NCI-H748 (cell line): ENCODE data around the gene VPS37C.

ENCODE experiments used
- DNase-seq: peaks from one replicate; lab custom pipeline; 2025; ENCODE audit not compliant: unreplicated experiment; lab: John Stamatoyannopoulos, UW

The VPS37C gene

DNA sequence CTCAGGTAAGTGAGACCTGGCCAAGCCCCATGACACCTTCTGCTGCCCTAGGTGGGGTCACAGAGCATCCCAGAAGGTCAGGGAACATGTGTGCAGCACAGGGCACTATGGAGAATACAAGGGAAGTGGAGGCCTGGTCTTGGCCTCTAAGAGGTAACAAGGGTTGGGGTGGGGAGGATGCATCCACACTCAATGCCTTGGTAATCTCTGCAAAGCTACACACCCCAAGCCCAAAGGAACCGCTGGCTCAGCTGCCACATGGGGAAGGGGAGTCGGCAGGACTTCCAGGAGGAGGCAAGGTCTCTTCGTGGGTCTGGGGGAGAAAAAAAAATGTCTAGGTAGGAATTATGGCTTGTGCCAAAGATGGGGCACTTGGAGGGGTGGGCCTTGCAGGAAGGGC, 41.7 kb downstream of the VPS37C start:
- no peak for DNase-seq

DNA sequence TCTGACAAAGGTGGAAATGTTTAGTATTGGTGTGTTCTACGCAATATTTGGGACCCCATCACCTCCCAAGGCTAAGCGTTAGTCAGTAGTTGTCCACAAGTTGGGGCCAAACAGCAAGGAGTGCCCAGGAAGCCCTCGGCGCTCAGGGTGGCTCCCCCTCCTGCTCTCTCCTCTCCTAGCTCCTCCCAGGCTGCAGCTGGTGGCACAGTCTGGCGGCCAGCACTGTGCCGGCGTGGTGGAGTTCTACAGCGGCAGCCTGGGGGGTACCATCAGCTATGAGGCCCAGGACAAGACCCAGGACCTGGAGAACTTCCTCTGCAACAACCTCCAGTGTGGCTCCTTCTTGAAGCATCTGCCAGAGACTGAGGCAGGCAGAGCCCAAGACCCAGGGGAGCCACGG, 42.2 kb downstream of the VPS37C start:
- no peak for DNase-seq

DNA sequence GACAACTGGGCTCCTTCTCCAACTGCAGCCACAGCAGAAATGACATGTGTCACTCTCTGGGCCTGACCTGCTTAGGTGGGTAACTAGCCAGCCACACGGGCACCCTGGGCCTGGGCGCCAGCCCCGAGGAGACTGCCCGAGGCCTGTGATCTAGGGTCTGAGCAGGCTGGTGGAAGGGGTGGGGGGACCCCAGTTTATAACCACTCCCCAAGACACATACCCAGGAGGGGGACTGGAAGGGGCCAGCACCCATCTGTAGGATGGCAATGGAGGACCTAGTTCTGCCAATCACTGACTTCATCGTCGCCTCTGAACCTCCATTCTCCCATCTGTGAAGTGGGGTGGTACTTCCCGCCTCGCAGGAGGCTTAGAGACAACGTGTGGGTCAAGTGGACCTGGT, 42.8 kb downstream of the VPS37C start:
- no peak for DNase-seq

DNA sequence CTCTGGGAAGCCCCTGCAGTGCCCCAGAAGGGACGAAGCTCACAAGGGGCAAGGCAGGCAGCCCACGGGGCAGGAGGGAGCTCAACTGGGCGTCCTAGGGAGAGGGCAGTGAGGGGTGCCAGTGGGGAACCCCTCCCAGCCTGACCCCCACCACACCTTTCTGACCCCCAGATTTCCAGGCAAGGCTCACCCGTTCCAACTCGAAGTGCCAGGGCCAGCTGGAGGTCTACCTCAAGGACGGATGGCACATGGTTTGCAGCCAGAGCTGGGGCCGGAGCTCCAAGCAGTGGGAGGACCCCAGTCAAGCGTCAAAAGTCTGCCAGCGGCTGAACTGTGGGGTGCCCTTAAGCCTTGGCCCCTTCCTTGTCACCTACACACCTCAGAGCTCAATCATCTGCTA, 43.2 kb downstream of the VPS37C start:
- no peak for DNase-seq

DNA sequence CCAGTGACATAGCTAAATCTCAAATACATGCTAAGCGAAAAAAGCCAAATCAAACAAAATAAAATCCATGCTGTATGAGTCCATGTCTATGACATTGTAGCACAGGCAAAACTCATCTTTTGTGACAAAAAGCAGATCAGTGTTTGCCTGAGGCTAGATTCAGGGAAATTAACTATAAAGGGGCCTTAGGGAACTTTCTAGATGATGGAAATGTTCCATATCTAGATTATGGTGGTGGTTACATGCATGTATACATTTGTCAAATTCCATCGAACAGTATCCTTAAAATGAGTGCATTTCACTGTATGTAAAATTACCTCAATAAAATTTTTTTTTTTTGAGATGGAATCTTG, 44.1 kb downstream of the VPS37C start:
- no peak for DNase-seq

DNA sequence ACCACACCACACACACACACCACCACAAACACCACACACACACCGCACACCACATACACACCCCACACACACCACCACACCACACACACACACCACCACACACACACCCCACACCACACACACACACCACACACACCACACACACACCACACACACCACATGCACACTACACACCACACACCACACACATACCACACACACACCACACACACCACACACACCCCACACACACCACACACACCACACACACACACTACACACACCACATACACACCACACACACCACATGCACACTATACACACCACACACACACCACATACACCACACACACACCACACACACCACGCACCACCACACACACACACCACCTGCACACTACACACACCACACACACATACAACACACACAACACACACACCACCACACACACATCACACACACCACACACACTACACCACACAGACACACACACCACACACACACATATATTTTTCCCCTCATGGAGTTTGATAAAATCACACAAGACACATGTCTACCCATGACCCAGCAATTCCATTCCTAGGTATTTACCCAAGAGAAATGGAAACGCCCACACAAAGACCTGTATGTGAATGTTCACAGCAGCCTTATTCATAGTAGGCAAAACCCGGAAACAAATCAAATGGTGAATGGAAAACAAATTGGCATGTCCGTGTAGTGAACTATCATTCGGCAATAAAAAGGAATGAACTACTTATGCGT, 44.6 kb downstream of the VPS37C start:
- no peak for DNase-seq

DNA sequence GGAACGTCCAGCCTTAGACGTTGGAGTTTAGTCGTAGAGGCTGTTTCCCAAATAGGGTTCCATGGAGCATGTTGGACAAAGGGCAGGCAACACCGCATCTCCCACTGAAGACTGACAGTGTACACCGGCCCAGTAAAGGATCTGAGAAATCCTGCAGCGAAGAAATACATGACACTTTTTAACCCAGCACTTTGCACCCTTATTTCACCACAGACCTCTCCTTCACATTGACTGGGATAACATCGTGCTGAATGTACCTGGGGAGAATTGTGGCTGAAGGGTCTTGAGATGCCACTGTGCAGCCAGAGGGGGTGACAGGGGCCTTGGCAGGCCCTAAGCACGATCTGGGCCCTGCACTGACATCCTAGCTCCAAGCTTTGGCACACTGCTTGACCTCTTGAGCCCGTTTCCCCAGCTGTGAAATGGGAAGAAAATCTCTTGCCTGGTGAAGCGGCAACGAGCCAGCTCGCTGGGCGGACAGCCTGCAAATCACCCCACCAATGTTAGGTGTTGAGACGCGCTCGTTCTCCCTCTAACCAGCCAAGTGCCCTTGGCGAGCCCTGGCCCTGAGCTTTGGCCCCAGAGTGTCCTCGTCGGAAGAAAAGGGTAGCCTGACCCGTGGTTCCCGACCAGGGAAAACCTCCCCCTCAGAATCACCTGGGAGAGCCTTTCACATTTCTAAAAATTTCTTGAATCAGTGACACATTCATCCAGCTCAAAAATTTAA, 45.6 kb downstream of the VPS37C start:
- DNase-seq: no peak

DNA sequence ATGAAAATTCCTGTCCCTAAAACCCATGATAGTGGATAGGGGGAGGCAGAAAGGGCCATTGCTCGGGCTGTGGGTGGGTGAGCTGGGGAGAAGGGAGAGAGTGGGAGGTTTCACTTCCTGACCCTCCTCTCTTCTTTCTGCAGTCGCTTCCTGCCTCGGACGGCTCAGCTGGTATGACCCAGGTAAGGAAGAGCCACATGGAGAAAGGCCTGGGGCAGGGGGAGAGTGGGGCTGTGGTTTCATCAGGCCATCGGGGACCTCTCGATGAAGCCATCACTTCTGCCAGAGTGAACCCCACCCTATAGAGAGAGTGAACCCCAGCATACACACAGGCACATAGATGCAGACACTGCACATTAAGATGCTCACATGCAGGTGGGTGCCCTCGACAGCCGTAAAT, 46.3 kb downstream of the VPS37C start:
- DNase-seq: no peak

DNA sequence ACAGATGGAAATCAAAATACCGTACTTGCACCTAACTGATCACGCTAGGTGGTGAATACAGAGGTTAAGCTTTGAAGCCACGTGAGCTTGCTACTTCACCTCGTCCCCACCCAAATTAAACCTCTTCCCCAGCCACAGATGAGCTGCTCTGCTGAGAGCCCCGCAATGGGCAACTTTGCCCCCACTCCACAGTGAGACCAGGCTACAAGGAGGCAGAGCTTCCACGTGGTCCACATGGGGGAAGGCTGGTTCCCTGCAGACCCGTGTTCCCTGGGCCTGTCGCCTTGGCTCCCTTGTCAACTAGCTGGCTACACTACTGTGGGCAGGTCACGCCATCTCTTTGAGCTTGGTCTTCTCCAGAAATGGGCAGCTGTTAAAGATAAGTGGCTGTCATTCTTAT, 48.0 kb downstream of the VPS37C start:
- no peak for DNase-seq

DNA sequence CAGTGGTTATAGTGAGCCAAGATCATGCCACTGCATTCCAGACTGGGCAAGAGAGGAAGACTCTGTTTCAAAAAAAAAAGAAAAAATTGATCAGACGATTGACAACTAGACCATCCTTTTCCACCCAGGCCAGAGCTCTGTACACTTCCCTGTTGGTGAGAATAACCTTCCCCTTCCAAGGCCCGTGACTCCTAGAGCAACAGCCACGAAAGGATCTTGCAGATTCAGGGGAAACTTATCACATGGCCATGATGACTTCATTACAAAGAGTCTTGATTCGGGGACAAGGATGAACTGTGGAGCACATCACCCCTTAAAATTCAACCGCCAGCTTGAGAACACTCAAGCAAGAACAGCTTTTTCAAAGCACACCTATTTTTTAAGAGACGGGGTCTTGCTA, 48.7 kb downstream of the VPS37C start:
- DNase-seq: no peak

DNA sequence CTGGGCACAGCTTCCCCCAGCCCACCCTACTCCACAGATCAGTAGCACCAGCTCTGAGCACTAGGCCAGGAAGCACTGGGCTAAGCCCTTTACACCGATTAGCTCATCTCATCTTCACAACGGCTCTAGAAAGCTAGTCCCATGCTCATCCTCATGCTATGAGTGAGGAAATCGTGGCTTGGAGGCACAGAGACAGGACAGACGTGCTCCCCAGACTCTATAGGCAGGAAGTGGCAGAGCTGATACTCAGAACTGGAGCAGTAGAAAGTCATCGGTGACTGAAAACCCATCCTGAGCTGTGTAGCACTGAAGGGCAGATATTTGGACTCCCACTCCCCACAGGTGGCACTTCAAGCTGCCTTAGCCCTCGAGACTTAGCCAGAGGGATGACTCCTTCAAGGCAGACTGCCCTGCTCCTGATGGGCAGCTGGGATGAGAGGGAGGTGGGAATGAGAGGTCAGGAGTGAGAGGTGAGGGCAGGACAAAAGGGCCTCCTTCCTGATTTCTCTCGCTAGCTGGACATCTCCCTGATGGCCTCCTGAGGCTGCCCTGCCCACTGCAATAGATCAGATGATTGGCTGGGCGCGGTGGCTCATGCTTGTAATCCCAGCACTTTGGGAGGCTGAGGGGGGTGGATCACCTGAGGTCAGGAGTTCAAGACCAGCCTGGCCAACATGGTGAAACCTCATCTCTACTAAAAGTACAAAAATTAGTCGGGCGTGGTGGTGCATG, 49.3 kb downstream of the VPS37C start:
- no peak for DNase-seq

DNA sequence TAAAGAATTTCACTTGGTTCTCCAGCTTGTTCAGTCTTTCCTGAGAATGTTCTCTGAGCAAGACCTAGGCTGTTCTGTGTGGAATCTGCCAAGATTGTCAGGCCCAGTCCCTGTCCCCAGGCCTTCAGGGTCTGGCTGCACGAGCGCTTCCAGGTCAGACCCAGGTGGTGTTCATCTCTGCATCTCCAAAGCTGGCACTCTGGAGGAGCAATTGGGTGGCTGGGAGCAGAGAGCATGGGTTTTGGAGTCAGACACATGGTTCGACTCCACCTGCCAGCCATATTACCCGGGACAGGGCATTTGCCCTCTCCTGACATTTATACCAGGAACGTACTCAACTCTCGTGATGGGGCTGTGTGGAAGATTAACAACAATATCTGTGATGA, 50.2 kb downstream of the VPS37C start:
- DNase-seq: no peak

DNA sequence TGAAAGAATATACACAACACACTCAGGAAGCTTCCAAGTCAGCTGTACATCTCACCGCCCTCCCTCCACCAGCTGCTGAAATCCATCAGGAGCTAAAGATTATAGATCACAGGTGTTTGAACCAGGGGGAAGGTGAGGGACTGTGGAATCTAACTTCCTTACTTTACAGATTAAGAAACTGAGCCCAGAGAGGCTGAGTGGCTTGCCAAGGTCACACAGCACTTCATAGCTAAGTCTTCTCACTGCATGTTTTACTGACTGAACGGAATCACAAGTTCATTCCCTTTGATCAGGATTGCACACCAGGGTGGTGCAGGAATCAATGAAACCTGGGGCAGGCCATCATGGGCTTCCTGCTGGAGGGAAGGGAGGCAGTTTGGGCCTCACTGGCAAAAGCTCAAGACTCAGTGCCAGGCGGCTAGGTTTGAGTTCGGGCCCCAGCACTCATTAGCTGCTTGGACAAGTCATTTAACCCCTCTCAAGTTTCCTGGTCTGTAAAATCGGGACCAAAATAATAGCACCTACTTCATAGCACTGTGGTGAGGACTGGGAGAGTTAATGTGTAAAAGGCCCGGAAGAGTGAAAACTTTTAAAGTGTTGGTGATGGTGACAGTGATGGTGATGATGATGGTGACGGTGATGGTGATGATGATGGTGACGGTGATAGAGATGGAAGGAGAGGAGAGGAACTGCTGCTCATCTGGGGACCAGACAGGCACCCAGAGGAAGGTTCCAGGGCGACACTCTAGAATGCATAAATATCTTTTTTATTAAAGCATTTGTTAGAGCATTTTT, 50.8 kb downstream of the VPS37C start:
- no peak for DNase-seq

DNA sequence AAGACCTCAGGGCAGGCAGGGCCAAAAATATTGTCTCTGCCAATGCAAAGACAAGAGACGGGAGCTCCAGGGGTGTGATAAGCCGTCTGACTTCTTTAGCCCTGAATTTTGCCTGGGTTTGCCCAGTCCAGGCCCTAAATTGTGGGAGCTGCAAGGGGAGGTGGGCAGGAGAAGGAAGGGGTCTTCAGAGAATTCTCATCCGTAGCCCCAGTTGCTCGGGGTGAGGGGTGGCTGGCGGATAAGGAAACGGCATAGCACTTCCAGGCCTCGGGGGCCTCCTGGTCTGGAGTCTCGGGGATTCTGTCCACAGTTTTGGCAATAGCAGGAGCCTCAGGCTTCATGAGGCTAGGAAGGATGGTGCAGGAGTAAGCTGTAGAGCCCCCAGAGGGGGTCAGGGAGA, 51.6 kb downstream of the VPS37C start:
- no peak for DNase-seq

DNA sequence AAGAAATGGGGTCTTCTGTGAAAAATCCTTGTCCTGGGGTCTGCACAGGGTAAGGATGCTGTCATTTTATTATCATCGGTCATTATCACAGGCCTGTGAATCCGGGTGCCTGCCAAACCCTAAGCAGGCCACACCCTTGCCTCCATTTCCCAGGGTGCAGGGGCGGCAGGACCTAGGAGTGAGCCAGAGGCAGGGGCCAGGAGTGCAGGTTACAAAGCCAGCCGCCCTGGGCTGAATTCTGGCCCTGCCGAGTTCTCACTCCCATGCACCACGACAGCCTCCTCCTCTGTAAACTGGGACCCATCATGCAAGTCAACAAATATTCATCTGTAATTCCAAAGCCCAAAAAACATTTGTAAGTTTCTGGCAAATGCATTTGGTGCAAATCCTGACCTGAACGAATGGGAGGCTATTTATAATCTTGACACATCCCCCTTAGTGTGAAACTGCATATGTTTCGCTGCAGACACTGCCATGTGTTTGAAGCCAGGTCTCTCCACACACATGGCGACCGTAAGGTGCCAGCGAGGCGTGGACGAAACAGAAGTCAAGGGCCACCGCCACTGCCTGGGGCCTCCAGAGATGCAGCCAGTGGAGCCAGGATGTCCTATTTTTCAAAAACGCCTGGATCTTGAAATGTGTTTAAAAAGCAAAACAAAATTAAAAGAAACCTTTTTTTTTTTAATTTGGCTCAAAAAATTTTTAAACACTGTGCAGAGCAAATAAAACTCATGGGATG, 52.2 kb downstream of the VPS37C start:
- no peak for DNase-seq

DNA sequence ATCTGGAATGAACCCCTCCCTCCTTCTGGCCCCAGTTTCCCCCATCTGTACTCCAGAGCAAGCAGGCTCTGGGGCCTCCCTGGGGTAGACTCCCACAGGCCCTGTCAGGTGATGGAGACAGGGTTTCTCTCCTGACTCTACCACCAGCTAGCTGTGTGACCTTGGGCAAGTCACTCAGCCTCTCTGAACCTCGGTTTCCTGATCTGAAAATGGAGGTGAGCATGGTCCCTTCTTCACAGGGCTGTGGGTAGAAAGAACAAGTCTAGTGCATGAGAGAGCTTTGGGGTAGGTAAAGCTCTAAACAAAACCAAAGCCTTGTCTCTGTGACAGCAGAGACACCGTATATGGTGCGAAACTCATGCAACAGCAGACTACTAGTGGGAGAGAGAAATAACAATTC, 53.3 kb downstream of the VPS37C start:
- DNase-seq: no peak

DNA sequence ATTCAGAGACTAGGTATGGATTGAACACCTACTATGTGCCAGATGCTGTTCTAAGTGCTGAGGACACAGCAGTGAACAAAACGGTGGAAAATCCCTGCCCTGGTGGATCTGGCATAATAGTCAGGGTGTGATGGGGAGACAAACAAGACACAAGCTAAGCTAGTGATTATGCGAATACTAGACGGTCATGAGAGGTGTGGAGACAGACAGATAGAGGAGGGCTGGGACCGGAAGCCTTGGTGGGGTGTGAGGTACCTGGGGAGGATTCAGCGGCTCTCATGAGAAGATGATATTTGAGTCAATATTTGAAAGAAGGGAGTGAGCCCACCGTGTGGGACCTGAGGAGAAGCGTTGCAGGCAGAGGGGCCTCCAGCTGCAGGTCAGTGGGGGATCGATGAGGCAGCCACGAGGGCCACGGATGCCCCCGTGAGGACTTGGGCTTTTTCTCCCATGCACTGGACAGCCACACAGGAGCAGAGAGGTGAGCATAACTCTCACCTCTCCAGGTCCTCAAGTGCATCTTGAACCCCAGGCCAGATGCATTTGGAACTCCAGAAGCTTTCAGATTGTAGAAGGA, 54.2 kb downstream of the VPS37C start:
- DNase-seq: no peak

DNA sequence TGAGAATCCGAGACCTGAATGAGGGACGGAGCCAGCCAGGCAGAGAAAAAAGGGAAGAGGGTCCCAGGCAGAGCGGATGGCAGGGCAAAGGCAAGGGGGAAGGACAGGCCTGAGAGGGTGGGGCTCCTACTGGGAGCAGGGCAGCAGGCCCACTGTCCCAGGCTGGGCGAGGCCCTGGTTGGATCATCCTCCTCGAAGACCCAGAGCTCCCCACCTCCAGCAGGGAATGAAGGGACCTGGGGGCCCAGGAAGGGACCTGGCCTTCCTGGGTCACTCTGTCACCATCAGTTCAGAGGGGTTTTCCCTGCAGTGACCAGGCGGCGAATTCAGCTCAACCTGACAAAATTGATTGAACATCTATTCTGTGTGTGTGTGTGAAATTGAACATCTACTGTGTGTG, 54.9 kb downstream of the VPS37C start:
- DNase-seq: no peak

DNA sequence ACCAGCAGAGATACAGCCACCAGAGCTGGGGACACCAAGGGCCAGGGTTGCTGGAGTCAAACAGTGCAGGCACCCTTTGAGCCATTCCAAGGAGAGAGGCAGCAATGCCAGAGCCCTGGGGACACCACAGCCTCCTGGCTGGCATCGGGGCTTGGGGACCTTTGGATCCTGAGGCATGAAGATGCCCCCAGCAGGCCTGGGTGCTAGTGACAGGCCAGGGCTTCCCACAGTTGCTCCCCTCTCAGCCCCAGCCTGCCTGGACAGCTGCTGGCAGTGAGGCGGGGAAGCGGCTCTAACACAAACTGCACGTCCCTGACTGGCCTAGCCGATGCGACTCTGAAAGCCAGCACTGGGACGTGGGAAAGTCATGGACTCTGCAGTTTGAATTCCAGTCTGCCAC, 56.3 kb downstream of the VPS37C start:
- no peak for DNase-seq

DNA sequence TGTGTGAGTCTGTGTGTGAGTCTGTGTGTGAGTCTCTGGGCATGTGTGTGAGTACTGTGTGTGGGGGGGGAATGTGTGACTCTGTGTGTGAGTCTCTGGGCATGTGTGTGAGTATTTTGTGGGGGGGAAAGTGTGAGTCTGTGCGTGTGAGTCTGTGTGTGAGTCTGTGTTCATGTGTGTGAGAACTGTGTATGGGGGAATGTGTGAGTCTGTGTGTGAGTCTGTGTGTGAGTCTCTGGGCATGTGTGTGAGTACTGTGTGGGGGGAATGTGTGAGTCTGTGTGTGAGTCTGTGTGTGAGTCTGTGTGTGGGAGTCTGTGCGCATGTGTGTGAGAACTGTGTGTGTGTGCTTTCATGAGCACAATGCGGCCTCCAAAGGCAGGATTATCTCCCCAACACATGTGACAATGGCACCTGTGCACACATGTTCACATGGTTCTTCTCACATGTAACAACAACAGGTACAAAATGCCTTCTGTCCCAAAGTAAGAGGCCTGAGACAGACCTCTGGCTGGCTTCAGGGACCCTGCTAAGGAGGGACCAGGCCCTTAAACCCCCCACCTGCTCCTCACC, 57.3 kb downstream of the VPS37C start:
- no peak for DNase-seq
